ENCODE measurements around the gene ERF. TPM values are rescaled to one million over a fixed set of nuclear protein-coding genes. Genes with fewer than 3 reads are reported as not detected.
"Not testable (repeated sequence)": the region's sequence is repeated elsewhere in the genome, so short reads cannot be mapped to it uniquely, and the experiment has no call there.

The ERF gene
- total RNA-seq, 2 experiments from 2014 or later = 26.7 to 33.5 TPM

DNA sequence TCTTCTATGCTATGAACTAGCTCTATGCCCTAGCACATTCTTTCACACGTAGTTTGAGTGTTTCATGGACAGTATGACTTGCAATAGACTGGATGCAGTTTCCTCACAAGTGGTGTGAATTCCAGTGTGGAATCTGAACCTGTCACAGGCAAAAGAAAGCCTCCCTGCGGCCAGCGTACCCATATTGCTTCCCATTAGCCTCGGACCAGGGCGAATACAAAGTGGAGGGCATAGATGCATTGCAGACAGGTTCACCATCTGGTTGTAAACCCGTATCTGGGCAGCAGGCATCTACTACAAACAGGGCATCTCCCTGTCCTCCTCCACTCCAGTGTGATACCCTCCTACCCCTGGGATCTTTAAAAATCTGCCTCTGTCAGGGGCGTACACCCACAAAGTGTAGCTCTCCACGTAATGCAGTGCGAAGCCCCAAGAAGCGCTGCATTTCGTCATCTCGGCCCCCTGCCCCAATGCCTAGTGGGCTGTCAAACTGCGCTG lies 12.8 kb upstream of the ERF start:
- H3K4me1 ChIP-seq (ENCODE audit: insufficient read depth, low read length, poor library complexity, severe bottlenecking) = peaks cover 32% of the 10 kb centered on the region
- no peak for TF ChIP-seq EZH2phosphoT487 (IDR thresholded peaks at IDR 0.05; ENCODE audit: borderline replicate concordance, low read depth, low read length)
- no peak for TF ChIP-seq CTCF (conservative IDR thresholded peaks at IDR 0.05; ENCODE audit: low read length)
- H3K36me3 ChIP-seq (ENCODE audit: insufficient read depth, low read length) = no peaks in the 10 kb centered on the region
- peak overlapping the region; percentile 36 for H3K27ac ChIP-seq (ENCODE audit: low read depth, low read length, poor library complexity, severe bottlenecking)
- H3K4me2 ChIP-seq (ENCODE audit: low read length) = peak overlapping the region; percentile 91
- H3K4me3 ChIP-seq (ENCODE audit: low read depth, low read length, poor library complexity, severe bottlenecking) = peak overlapping the region; percentile 73
- POLR2A ChIA-PET = no interaction called here
- no TSS peak for BruUV-seq (replicated peaks)
- no peaks in the 10 kb centered on the region for H3K9me3 ChIP-seq (ENCODE audit: low read length)
- CTCF ChIA-PET (ENCODE audit: unreplicated experiment) = no interaction called here
- intact Hi-C loops (cut with micrococcal nuclease; ENCODE audit: unreplicated experiment) = no loop called here
- no peaks in the 10 kb centered on the region for H3K9me2 ChIP-seq (ENCODE audit: insufficient read depth, low read length)
- H3K79me2 ChIP-seq (ENCODE audit: insufficient read depth, low read depth, low read length) = peaks cover 9% of the 10 kb centered on the region; the same call in 1 of the 2 replicates
- no peaks in the 10 kb centered on the region for H4K20me1 ChIP-seq (ENCODE audit: insufficient read depth, low read length)
- DNase-seq (ENCODE audit: low spot score) = no peak
- peak overlapping the region; percentile 84 for H2AFZ ChIP-seq (ENCODE audit: low read length)

DNA sequence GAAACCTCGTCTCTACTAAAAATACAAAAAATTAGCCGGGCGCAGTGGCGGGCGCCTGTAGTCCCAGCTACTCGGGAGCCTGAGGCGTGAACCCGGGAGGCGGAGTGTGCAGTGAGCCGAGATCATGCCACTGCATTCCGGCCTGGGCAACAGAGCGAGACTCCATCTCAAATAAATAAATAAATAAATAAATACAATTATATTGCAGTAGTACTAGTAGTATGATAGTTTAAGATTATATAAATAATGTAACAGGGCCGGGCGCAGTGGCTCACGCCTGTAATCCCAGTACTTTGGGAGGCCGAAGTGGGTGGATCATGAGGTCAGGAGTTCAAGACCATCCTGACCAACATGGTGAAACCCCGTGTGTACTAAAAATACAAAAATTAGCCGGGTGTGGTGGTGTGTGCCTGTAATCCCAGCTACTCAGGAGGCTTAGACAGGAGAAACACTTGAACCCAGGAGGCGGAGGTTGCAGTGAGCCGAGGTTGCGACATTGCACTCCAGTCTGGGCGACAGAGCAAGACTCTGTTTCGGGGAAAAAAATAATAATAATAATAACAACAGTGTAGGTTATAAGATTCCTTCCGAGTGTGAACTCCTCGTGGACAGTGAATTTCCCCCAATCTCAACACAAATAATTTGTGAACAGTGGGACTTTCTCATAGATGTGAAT lies 12.1 kb upstream of the ERF start:
- H3K9me2 ChIP-seq (ENCODE audit: insufficient read depth, low read length); DNase-seq (ENCODE audit: low spot score); H3K27ac ChIP-seq (ENCODE audit: low read depth, low read length, poor library complexity, severe bottlenecking); POLR2A ChIA-PET; BruUV-seq (replicated peaks); H2AFZ ChIP-seq (ENCODE audit: low read length); H3K36me3 ChIP-seq (ENCODE audit: insufficient read depth, low read length); H3K79me2 ChIP-seq (ENCODE audit: insufficient read depth, low read depth, low read length); intact Hi-C loops (cut with micrococcal nuclease; ENCODE audit: unreplicated experiment); H3K9me3 ChIP-seq (ENCODE audit: low read length); CTCF ChIA-PET (ENCODE audit: unreplicated experiment); H4K20me1 ChIP-seq (ENCODE audit: insufficient read depth, low read length): not testable (repeated sequence)
- H3K4me2 ChIP-seq (ENCODE audit: low read length) = peak overlapping the region; percentile 91
- H3K4me3 ChIP-seq (ENCODE audit: low read depth, low read length, poor library complexity, severe bottlenecking) = peak overlapping the region; percentile 73
- H3K4me1 ChIP-seq (ENCODE audit: insufficient read depth, low read length, poor library complexity, severe bottlenecking) = peaks cover 32% of the 10 kb centered on the region

DNA sequence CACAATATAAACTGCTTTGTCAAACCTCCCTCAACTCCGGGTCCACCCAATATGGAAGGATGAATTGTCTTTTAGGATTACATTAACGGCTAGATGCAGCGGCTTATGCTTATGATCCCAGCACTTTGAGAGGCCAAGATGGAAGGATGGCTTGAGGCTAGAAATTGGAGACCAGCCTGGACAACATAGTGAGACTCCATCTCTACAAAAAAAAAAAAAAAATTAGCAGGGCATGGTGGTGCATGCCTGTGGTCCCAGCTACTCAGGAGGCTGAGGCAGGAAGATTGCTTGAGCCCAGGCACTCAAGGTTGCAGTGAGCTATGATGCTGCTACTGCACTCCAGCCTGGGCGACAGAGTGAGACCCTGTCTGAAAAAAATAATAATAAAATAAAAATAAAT lies 11.2 kb upstream of the ERF start:
- H3K9me2 ChIP-seq (ENCODE audit: insufficient read depth, low read length); H3K4me3 ChIP-seq (ENCODE audit: low read depth, low read length, poor library complexity, severe bottlenecking); H2AFZ ChIP-seq (ENCODE audit: low read length); H3K4me2 ChIP-seq (ENCODE audit: low read length); BruUV-seq (replicated peaks); H3K27ac ChIP-seq (ENCODE audit: low read depth, low read length, poor library complexity, severe bottlenecking); DNase-seq (ENCODE audit: low spot score); intact Hi-C loops (cut with micrococcal nuclease; ENCODE audit: unreplicated experiment); H3K79me2 ChIP-seq (ENCODE audit: insufficient read depth, low read depth, low read length); POLR2A ChIA-PET; H3K36me3 ChIP-seq (ENCODE audit: insufficient read depth, low read length); H3K9me3 ChIP-seq (ENCODE audit: low read length); H4K20me1 ChIP-seq (ENCODE audit: insufficient read depth, low read length); CTCF ChIA-PET (ENCODE audit: unreplicated experiment): not testable (repeated sequence)
- H3K4me1 ChIP-seq (ENCODE audit: insufficient read depth, low read length, poor library complexity, severe bottlenecking) = peaks cover 25% of the 10 kb centered on the region

DNA sequence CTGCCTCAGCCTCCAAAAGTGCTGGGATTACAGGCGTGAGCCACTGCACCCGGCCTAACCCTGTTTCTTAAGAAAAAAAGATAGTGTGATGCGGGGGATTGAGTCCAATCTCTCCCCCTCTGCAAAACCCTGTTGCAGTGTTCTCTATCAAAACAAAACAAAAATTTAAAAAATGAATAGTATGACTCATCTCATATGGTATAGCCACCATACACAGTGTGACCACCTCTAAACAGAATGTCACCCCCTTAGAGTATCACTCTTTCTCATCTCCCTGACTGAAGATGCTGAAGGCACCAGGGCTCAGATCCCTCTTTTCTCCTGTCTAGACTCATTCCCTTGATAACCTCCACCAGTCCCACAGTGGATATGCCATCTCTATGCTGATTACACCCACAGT lies 6.8 kb upstream of the ERF start:
- TF ChIP-seq CTCF (conservative IDR thresholded peaks at IDR 0.05; ENCODE audit: low read length) (no peak), EZH2phosphoT487 (IDR thresholded peaks at IDR 0.05; ENCODE audit: borderline replicate concordance, low read depth, low read length) (no peak)
- Histone ChIP-seq H3K79me2 (ENCODE audit: insufficient read depth, low read depth, low read length) (no peaks in the 10 kb centered on the region), H3K9me3 (ENCODE audit: low read length) (no peaks in the 10 kb centered on the region), H3K4me3 (ENCODE audit: low read depth, low read length, poor library complexity, severe bottlenecking) (no peak overlapping the region), H3K36me3 (ENCODE audit: insufficient read depth, low read length) (no peaks in the 10 kb centered on the region), H3K9me2 (ENCODE audit: insufficient read depth, low read length) (no peaks in the 10 kb centered on the region), H3K4me2 (ENCODE audit: low read length) (no peak overlapping the region), H3K4me1 (ENCODE audit: insufficient read depth, low read length, poor library complexity, severe bottlenecking) (no peaks in the 10 kb centered on the region), H4K20me1 (ENCODE audit: insufficient read depth, low read length) (no peaks in the 10 kb centered on the region), H3K27ac (ENCODE audit: low read depth, low read length, poor library complexity, severe bottlenecking) (no peak overlapping the region), H2AFZ (ENCODE audit: low read length) (no peak overlapping the region)
- DNase-seq (ENCODE audit: low spot score) = no peak
- BruUV-seq (replicated peaks) = no TSS peak
- intact Hi-C loops (cut with micrococcal nuclease; ENCODE audit: unreplicated experiment) = no loop called here
- CTCF ChIA-PET (ENCODE audit: unreplicated experiment) = no interaction called here
- POLR2A ChIA-PET = no interaction called here

DNA sequence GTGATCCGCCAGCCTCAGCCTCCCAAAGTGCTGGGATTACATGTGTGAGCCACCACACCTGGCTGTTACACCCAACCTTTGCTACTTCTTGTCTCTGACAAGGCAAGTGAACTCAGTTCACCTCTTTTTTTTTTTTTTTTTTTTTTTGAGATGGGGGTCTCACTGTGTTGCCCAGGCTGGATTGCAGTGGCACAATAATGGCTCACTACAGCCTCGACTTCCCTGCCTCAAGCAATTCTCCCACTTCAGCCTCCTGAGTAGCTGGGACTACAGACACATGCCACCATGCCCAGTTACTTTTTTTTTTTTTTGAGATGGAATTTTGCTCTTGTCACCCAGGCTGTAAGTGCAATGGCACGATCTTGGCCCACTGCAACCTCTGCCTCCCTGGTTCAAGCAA lies 2.9 kb upstream of the ERF start:
- H3K4me1 ChIP-seq (ENCODE audit: insufficient read depth, low read length, poor library complexity, severe bottlenecking); H3K4me2 ChIP-seq (ENCODE audit: low read length); intact Hi-C loops (cut with micrococcal nuclease; ENCODE audit: unreplicated experiment); H4K20me1 ChIP-seq (ENCODE audit: insufficient read depth, low read length); BruUV-seq (replicated peaks); CTCF ChIA-PET (ENCODE audit: unreplicated experiment); H3K9me2 ChIP-seq (ENCODE audit: insufficient read depth, low read length); H3K9me3 ChIP-seq (ENCODE audit: low read length); H3K27ac ChIP-seq (ENCODE audit: low read depth, low read length, poor library complexity, severe bottlenecking); DNase-seq (ENCODE audit: low spot score); H3K36me3 ChIP-seq (ENCODE audit: insufficient read depth, low read length); H2AFZ ChIP-seq (ENCODE audit: low read length); H3K4me3 ChIP-seq (ENCODE audit: low read depth, low read length, poor library complexity, severe bottlenecking): not testable (repeated sequence)
- peaks cover 16% of the 10 kb centered on the region; the same call in 1 of the 2 replicates for H3K79me2 ChIP-seq (ENCODE audit: insufficient read depth, low read depth, low read length)
- POLR2A ChIA-PET = interaction anchor here (0.6 to 0.7 kb wide), 3 partner anchors 13 to 526 kb away, joined by 3 to 4 read pairs (median 3); no protein-coding TSS in a partner anchor
